ENCODE measurements around the gene MAPK8IP3. TPM values are rescaled to one million over a fixed set of nuclear protein-coding genes. Genes with fewer than 3 reads are reported as not detected.

The MAPK8IP3 gene
- total RNA-seq, 1 experiment from 2014 or later: 8.9 TPM

- no peak for DNase-seq (ENCODE audit: low read depth)
Measured at GRCh38 chr16:1762879-1763520, 57.0 kb downstream of the MAPK8IP3 start.

GRCh38 chr16:1763521-1764511 is 57.8 kb downstream of the MAPK8IP3 start:
- no peak for DNase-seq (ENCODE audit: low read depth)

- no peak for DNase-seq (ENCODE audit: low read depth)
Measured at GRCh38 chr16:1764971-1765370, 59.0 kb downstream of the MAPK8IP3 start.

GRCh38 chr16:1765826-1766225 is 59.8 kb downstream of the MAPK8IP3 start:
- DNase-seq (ENCODE audit: low read depth): no peak

- DNase-seq (ENCODE audit: low read depth): no peak
Measured at GRCh38 chr16:1766231-1766630, 60.2 kb downstream of the MAPK8IP3 start.

GRCh38 chr16:1766701-1767100 is 60.7 kb downstream of the MAPK8IP3 start:
- no peak for DNase-seq (ENCODE audit: low read depth)

- no peak for DNase-seq (ENCODE audit: low read depth)
Measured at GRCh38 chr16:1767116-1767994, 61.4 kb downstream of the MAPK8IP3 start.

- no peak for DNase-seq (ENCODE audit: low read depth)
Measured at GRCh38 chr16:1768061-1768766, 62.2 kb downstream of the MAPK8IP3 start.

GRCh38 chr16:1768767-1769401 is 62.9 kb downstream of the MAPK8IP3 start:
- no peak for DNase-seq (ENCODE audit: low read depth)

GRCh38 chr16:1769402-1770300 is 63.7 kb downstream of the MAPK8IP3 start:
- no peak for DNase-seq (ENCODE audit: low read depth)

GRCh38 chr16:1770328-1771187 is 64.6 kb downstream of the MAPK8IP3 start:
- DNase-seq (ENCODE audit: low read depth): peak; percentile 65

- DNase-seq (ENCODE audit: low read depth): peak; percentile 71
Measured at GRCh38 chr16:1771188-1771863, 65.3 kb downstream of the MAPK8IP3 start, which contains the start of gene NME3. Gene NME3, minus strand, starts transcription at chr16:1771543. Its CDS starts 9 bp downstream, at chr16:1771534.

GRCh38 chr16:1771864-1772361 is 65.9 kb downstream of the MAPK8IP3 start:
- no peak for DNase-seq (ENCODE audit: low read depth)

GRCh38 chr16:1772362-1772907 is 66.4 kb downstream of the MAPK8IP3 start, which contains the start of gene EME2:
Gene EME2, plus strand, starts transcription at chr16:1772810. Its CDS starts 418 bp downstream, at chr16:1773228.
- peak; percentile 62 for DNase-seq (ENCODE audit: low read depth)

GRCh38 chr16:1772908-1773702 is 67.1 kb downstream of the MAPK8IP3 start, which contains the start of gene MRPS34:
Gene MRPS34, minus strand, starts transcription at chr16:1773134. Its CDS starts 15 bp downstream, at chr16:1773119.
- peak; percentile 87 for DNase-seq (ENCODE audit: low read depth)

- no peak for DNase-seq (ENCODE audit: low read depth)
Measured at GRCh38 chr16:1773703-1774447, 67.9 kb downstream of the MAPK8IP3 start.

Measured in Daoy (cell line).